ENCODE results near the gene EPG5.
"Not testable (repeated sequence)": the region's sequence is repeated elsewhere in the genome, so short reads cannot be mapped to it uniquely, and the experiment has no call there.

- TF ChIP-seq, protein P1, sequence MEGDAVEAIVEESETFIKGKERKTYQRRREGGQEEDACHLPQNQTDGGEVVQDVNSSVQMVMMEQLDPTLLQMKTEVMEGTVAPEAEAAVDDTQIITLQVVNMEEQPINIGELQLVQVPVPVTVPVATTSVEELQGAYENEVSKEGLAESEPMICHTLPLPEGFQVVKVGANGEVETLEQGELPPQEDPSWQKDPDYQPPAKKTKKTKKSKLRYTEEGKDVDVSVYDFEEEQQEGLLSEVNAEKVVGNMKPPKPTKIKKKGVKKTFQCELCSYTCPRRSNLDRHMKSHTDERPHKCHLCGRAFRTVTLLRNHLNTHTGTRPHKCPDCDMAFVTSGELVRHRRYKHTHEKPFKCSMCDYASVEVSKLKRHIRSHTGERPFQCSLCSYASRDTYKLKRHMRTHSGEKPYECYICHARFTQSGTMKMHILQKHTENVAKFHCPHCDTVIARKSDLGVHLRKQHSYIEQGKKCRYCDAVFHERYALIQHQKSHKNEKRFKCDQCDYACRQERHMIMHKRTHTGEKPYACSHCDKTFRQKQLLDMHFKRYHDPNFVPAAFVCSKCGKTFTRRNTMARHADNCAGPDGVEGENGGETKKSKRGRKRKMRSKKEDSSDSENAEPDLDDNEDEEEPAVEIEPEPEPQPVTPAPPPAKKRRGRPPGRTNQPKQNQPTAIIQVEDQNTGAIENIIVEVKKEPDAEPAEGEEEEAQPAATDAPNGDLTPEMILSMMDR (IDR thresholded peaks at IDR 0.05; ENCODE audit: insufficient read depth, low read length) = not testable (repeated sequence)
- not testable (repeated sequence) for TF ChIP-seq POLR2AphosphoS5 (IDR thresholded peaks at IDR 0.05; ENCODE audit: low read depth); REST (IDR thresholded peaks at IDR 0.05; ENCODE audit: insufficient replicate concordance, low read depth)
Measured at GRCh38 chr18:45848643-45849042, 118.5 kb downstream of the EPG5 start.
